Tibial nerve (tissue), 4 donors: ENCODE results near the gene EPAS1.

ENCODE experiments used
- EP300 ChIP-seq, 2 donors: sonication (generic); formaldehyde crosslinking; IDR thresholded peaks; one replicate each; pipeline ENCODE4 v1.6.1; 2017; ENCODE audit warnings: antibody characterized with exemption in 2 of 2, mild to moderate bottlenecking in 1 of 2
- TF ChIP-seq, protein P1 (sequence below), 5 experiments: fragments of 200-600 bp in 3 of 5; fragments of 450-650 bp in 2 of 5; sonication (generic) in 3 of 5; IDR thresholded peaks; one replicate each; pipeline ENCODE4 v1.5.1; 2016 to 2019; ENCODE audit warnings: antibody characterized with exemption in 5 of 5, mild to moderate bottlenecking in 3 of 5, moderate library complexity in 2 of 5

GRCh38 chr2:46363535-46364170 lies 66.4 kb downstream of the EPAS1 start:
- TF ChIP-seq, protein P1, sequence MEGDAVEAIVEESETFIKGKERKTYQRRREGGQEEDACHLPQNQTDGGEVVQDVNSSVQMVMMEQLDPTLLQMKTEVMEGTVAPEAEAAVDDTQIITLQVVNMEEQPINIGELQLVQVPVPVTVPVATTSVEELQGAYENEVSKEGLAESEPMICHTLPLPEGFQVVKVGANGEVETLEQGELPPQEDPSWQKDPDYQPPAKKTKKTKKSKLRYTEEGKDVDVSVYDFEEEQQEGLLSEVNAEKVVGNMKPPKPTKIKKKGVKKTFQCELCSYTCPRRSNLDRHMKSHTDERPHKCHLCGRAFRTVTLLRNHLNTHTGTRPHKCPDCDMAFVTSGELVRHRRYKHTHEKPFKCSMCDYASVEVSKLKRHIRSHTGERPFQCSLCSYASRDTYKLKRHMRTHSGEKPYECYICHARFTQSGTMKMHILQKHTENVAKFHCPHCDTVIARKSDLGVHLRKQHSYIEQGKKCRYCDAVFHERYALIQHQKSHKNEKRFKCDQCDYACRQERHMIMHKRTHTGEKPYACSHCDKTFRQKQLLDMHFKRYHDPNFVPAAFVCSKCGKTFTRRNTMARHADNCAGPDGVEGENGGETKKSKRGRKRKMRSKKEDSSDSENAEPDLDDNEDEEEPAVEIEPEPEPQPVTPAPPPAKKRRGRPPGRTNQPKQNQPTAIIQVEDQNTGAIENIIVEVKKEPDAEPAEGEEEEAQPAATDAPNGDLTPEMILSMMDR (IDR thresholded peaks at IDR 0.05), result no peak
- TF ChIP-seq EP300 (IDR thresholded peaks at IDR 0.05), result peak in 1 of 2 donors; percentile 43
